GM12878 (cell line): ENCODE data around the gene HEBP2. TPM values are rescaled to one million over a fixed set of nuclear protein-coding genes. Genes with fewer than 3 reads are reported as not detected.

Source experiments
- ATAC-seq: fragments of 200-7000 bp; cut with Tn5 transposase; 3 replicates; pipeline ENCODE4 v1.9.1; 2020; ENCODE audit warnings: mild to moderate bottlenecking, moderate library complexity
- BruUV-seq: library from RNA; stranded (reverse); fragments of 400-500 nt; replicated peaks from 2 replicates; lab custom pipeline; 2021; lab: Mats Ljungman, UMichigan
- CTCF ChIA-PET: fragments of 300-600 bp; sonication (Branson Sonifier 250); formaldehyde crosslinking; extraction: SDS; loops from one replicate; lab custom pipeline; 2021; ENCODE audit warnings: inconsistent platforms; lab: Yijun Ruan, JAX
- POLR2A ChIA-PET: fragments of 350-600 bp; formaldehyde crosslinking; extraction: SDS; loops from one replicate; lab custom pipeline; 2021; ENCODE audit warnings: inconsistent platforms; lab: Charles Lee
- RAD21 ChIA-PET: fragments of 300-600 bp; sonication (Branson Sonifier 250); formaldehyde crosslinking; loops from one replicate; lab custom pipeline; 2023; ENCODE audit warnings: antibody characterized with exemption; ENCODE audit not compliant: unreplicated experiment; lab: Charles Lee
- SMC1A ChIA-PET: fragments of 300-600 bp; sonication (Branson Sonifier 250); formaldehyde crosslinking; loops from one replicate; lab custom pipeline; 2023; ENCODE audit not compliant: unreplicated experiment, uncharacterized antibody; lab: Charles Lee
- DNase-seq: peaks from one replicate; pipeline ENCODE4 v3.0.0-alpha.2; 2011; ENCODE audit warnings: low read depth, low spot score
- FAIRE-seq: peaks from 3 replicates; lab custom pipeline; 2011; peaks lifted over from hg19 to GRCh38; lab: Jason Lieb, UNC
- H2AFZ ChIP-seq: 2 replicates; pipeline ENCODE4 v1.6.0; 2011; ENCODE audit warnings: low read depth, low read length, control low read depth; ENCODE audit not compliant: control insufficient read depth
- H3K27ac ChIP-seq: 2 replicates; pipeline ENCODE4 v1.5.1; 2011; ENCODE audit warnings: control low read depth; ENCODE audit not compliant: control insufficient read depth, insufficient read depth
- H3K27me3 ChIP-seq, 2 experiments: replicated peaks in 1 of 2; 2 replicates each; pipeline versions ENCODE4 v1.6.0 to v1.6.1; 2011; ENCODE audit warnings: low read length in 1 of 2; ENCODE audit not compliant: control insufficient read depth in 2 of 2, insufficient read depth in 2 of 2
- H3K36me3 ChIP-seq, 2 experiments: 2 replicates each; pipeline ENCODE4 v1.5.1; 2011; ENCODE audit warnings: low read length in 1 of 2; ENCODE audit not compliant: control insufficient read depth in 2 of 2, insufficient read depth in 2 of 2
- H3K4me1 ChIP-seq: 2 replicates; pipeline ENCODE4 v1.6.1; 2011; ENCODE audit warnings: mild to moderate bottlenecking, low read length, moderate library complexity, mixed read lengths; ENCODE audit not compliant: control insufficient read depth, insufficient read depth
- H3K4me2 ChIP-seq: 2 replicates; pipeline ENCODE4 v1.6.0; 2011; ENCODE audit warnings: control low read depth; ENCODE audit not compliant: control insufficient read depth, insufficient read depth
- H3K4me3 ChIP-seq: fragments of 200-600 bp; sonication (generic); 2 replicates; pipeline ENCODE4 v1.5.1; 2016
- H3K79me2 ChIP-seq: 2 replicates; pipeline ENCODE4 v1.6.0; 2011; ENCODE audit warnings: low read length; ENCODE audit not compliant: control insufficient read depth, insufficient read depth
- H3K9ac ChIP-seq: 2 replicates; pipeline ENCODE4 v1.8.0; 2011; ENCODE audit warnings: low read length, control low read depth, mixed read lengths; ENCODE audit not compliant: control insufficient read depth, insufficient read depth
- H3K9me3 ChIP-seq: replicated peaks from 3 replicates; pipeline ENCODE4 v1.5.1; 2011; ENCODE audit warnings: mild to moderate bottlenecking, low read length; ENCODE audit not compliant: control insufficient read depth, insufficient read depth
- H4K20me1 ChIP-seq: 2 replicates; pipeline ENCODE4 v1.6.0; 2011; ENCODE audit not compliant: control insufficient read depth, insufficient read depth
- MEF2A ChIP-seq: IDR thresholded peaks from 2 replicates; pipeline ENCODE4 v1.6.1; 2011; ENCODE audit warnings: low read depth, mild to moderate bottlenecking, low read length, moderate library complexity; ENCODE audit not compliant: insufficient read depth
- NR2C1 ChIP-seq: fragments of 450-650 bp; IDR thresholded peaks from 2 replicates; pipeline ENCODE4 v1.6.1; 2017; ENCODE audit warnings: antibody characterized with exemption, mild to moderate bottlenecking, moderate library complexity
- PAX8 ChIP-seq: fragments of 450-650 bp; IDR thresholded peaks from 2 replicates; pipeline ENCODE4 v1.6.1; 2017; ENCODE audit warnings: mild to moderate bottlenecking, moderate library complexity
- PRDM15 ChIP-seq: fragments of 450-650 bp; formaldehyde crosslinking; IDR thresholded peaks from 2 replicates; pipeline ENCODE4 v1.4.0; 2020; ENCODE audit warnings: mild to moderate bottlenecking, moderate library complexity
- SRF ChIP-seq, 2 experiments: IDR thresholded peaks; 2 replicates each; pipeline ENCODE4 v1.6.1; 2011; ENCODE audit warnings: low read depth in 2 of 2, low read length in 2 of 2, mild to moderate bottlenecking in 1 of 2, moderate library complexity in 1 of 2
- USF1 ChIP-seq: IDR thresholded peaks from 2 replicates; pipeline ENCODE4 v1.6.1; 2011; ENCODE audit warnings: borderline replicate concordance, low read depth, mild to moderate bottlenecking, moderate library complexity, mixed read lengths, low read length; ENCODE audit not compliant: insufficient read depth; ENCODE audit errors: extremely low read length
- WRNIP1 ChIP-seq: IDR thresholded peaks from 2 replicates; pipeline ENCODE4 v1.6.1; 2011; ENCODE audit warnings: low read depth, low read length, improper control_type of control experiment, borderline replicate concordance
- ZNF217 ChIP-seq: fragments of 450-650 bp; IDR thresholded peaks from 2 replicates; pipeline ENCODE4 v1.6.1; 2017; ENCODE audit warnings: antibody characterized with exemption, mild to moderate bottlenecking
- WGBS: methylation state at CpG from one replicate; pipeline ENCODE4 v1.1.6; 2016; ENCODE audit warnings: low lambda C conversion rate; ENCODE audit not compliant: insufficient replicate concordance, insufficient coverage; ENCODE audit errors: missing lambda C conversion rate; 5-methylcytosine and 5-hydroxymethylcytosine counted together
- in situ Hi-C: fragments of 300-500 bp; cut with MboI; formaldehyde crosslinking; loops from 9 replicates; pipeline ENCODE4 v1.14.3; 2018; ENCODE audit warnings: mixed read lengths
- intact Hi-C: fragments of 100-400 bp; cut with micrococcal nuclease; formaldehyde crosslinking; loops from one replicate; pipeline ENCODE4 v1.14.2; 2022; ENCODE audit not compliant: unreplicated experiment
- polyA plus RNA-seq, 11 experiments: library from polyadenylated mRNA; depleted of rRNA in 4 of 11; unstranded in 6 of 11; stranded (reverse) in 5 of 11; fragments of >200 nt; fragmentation: Nextera tagmentation in 4 of 11; fragmentation: Illumina TruSeq in 1 of 11; extraction: Ambion mirVana in 4 of 11; extraction: Trizol in 1 of 11; gene quantifications; 1 replicate in 1 of 11; 2 replicates in 10 of 11; pipeline versions ENCODE4 v1.2.1 to v1.2.3, GENCODE V29; 2011 to 2016; ENCODE audit warnings: inconsistent platforms in 2 of 11, missing spikeins in 2 of 11, low read depth in 1 of 11
- total RNA-seq, 4 experiments: library from RNA; depleted of rRNA in 3 of 4; stranded (reverse); fragments of >200 nt in 3 of 4; fragmentation: Illumina TruSeq in 1 of 4; extraction: Trizol in 1 of 4; gene quantifications; 2 replicates each; pipeline versions ENCODE4 v1.2.1 to v1.2.3, GENCODE V29; 2013 to 2021

HEBP2 gene
- total and polyA plus RNA-seq, 10 of the 15 experiments (the other 5 are each of a cell fraction or from before 2014, with no cell fraction given) = 3.8 to 41.8 (median 16.9) TPM

- H2AFZ ChIP-seq = no peak overlapping the region
- intact Hi-C loops = no loop called here
- H3K4me2 ChIP-seq = no peak overlapping the region
Measured at GRCh38 chr6:138386897-138387296, 17.1 kb upstream of the HEBP2 start.

More at GRCh38 chr6:138386897-138387296, 17.1 kb upstream of the HEBP2 start:
- RAD21 ChIA-PET = no interaction called here
- CTCF ChIA-PET = no interaction called here
- no peak overlapping the region for H3K9ac ChIP-seq
- no peaks in the 10 kb centered on the region for H4K20me1 ChIP-seq
- H3K4me1 ChIP-seq = no peaks in the 10 kb centered on the region
- SMC1A ChIA-PET = no interaction called here
- no peak for FAIRE-seq
- no peak for ATAC-seq
- no peaks in the 10 kb centered on the region for H3K36me3 ChIP-seq
- POLR2A ChIA-PET = interaction anchor here (0.7 kb wide), 1 partner anchor 13 kb away, joined by 7 read pairs; no protein-coding TSS in a partner anchor
- peaks cover 0 to 2% of the 10 kb centered on the region in 2 experiments; a peak in 1 of 4 replicates for H3K27me3 ChIP-seq
- H3K9me3 ChIP-seq = no peaks in the 10 kb centered on the region
- no TSS peak for BruUV-seq
- H3K4me3 ChIP-seq = no peak overlapping the region
- TF ChIP-seq PRDM15 (CRISPR knock-in tag) (no peak), NR2C1 (no peak), MEF2A (no peak), PAX8 (no peak), ZNF217 (no peak), USF1 (no peak), WRNIP1 (no peak), SRF (IDR thresholded peaks at IDR 0.05; ENCODE audit: low read depth in 2 of 2, low read length in 2 of 2) (no peak)
- in situ Hi-C loops = no loop called here
- no peaks in the 10 kb centered on the region for H3K79me2 ChIP-seq
- 72% methylated on average over 3 of the region's 3 CpGs for WGBS
- no peak for DNase-seq
- no peak overlapping the region for H3K27ac ChIP-seq
